OCI-LY7 (cell line): ENCODE measurements around the gene RBMS2. TPM values are rescaled to one million over a fixed set of nuclear protein-coding genes. Genes with fewer than 3 reads are reported as not detected.
A peak's percentile ranks its signal among the peaks of the same experiment; 100 is the strongest.

Source experiments
- BruUV-seq: library from RNA; stranded (reverse); fragments of 400-500 nt; replicated peaks from 2 replicates; lab custom pipeline; 2021; lab: Mats Ljungman, UMichigan
- CTCF ChIA-PET: fragments of 300-600 bp; sonication (Branson Sonifier 250); formaldehyde crosslinking; loops from one replicate; lab custom pipeline; 2022; ENCODE audit warnings: antibody characterized with exemption; ENCODE audit not compliant: unreplicated experiment; lab: Charles Lee
- POLR2A ChIA-PET: fragments of 300-600 bp; sonication (Branson Sonifier 250); formaldehyde crosslinking; loops from one replicate; lab custom pipeline; 2022; ENCODE audit warnings: antibody characterized with exemption; lab: Charles Lee
- DNase-seq: peaks from one replicate; pipeline ENCODE4 v3.0.0-alpha.2; 2015; ENCODE audit warnings: low spot score
- H2AFZ ChIP-seq: fragments of 200-600 bp; sonication (generic), shearing (Covaris generic); 2 replicates; pipeline ENCODE4 v1.6.1; 2014; ENCODE audit warnings: mild to moderate bottlenecking, antibody characterized with exemption, low read length, moderate library complexity
- H3K27ac ChIP-seq: fragments of 200-600 bp; sonication (generic); 2 replicates; pipeline ENCODE4 v1.5.1; 2014; ENCODE audit warnings: mixed run types, low read depth, mild to moderate bottlenecking, moderate library complexity, low read length, inconsistent platforms; ENCODE audit not compliant: poor library complexity, severe bottlenecking
- H3K36me3 ChIP-seq: fragments of 200-600 bp; sonication (generic); 2 replicates; pipeline ENCODE4 v1.6.1; 2014; ENCODE audit warnings: mild to moderate bottlenecking, antibody characterized with exemption, low read length, moderate library complexity, mixed read lengths; ENCODE audit not compliant: insufficient read depth
- H3K4me1 ChIP-seq: fragments of 200-600 bp; sonication (generic); 2 replicates; pipeline ENCODE4 v1.5.1; 2014; ENCODE audit warnings: mild to moderate bottlenecking, low read length; ENCODE audit not compliant: insufficient read depth, poor library complexity, severe bottlenecking
- H3K4me2 ChIP-seq: fragments of 200-600 bp; sonication (generic); 2 replicates; pipeline ENCODE4 v1.6.1; 2014; ENCODE audit warnings: mild to moderate bottlenecking, low read length
- H3K4me3 ChIP-seq: fragments of 200-600 bp; sonication (generic); 2 replicates; pipeline ENCODE4 v1.5.1; 2014; ENCODE audit warnings: mild to moderate bottlenecking, low read depth, low read length; ENCODE audit not compliant: poor library complexity, severe bottlenecking
- H3K79me2 ChIP-seq: fragments of 200-600 bp; sonication (generic); 2 replicates; pipeline ENCODE4 v1.6.1; 2016; ENCODE audit warnings: low read depth, mild to moderate bottlenecking, low read length, moderate library complexity, mixed read lengths; ENCODE audit not compliant: insufficient read depth
- H3K9me2 ChIP-seq: fragments of 200-600 bp; sonication (generic); 2 replicates; pipeline ENCODE4 v1.6.1; 2016; ENCODE audit warnings: mild to moderate bottlenecking, low read length, mixed read lengths; ENCODE audit not compliant: insufficient read depth
- H3K9me3 ChIP-seq: fragments of 200-600 bp; sonication (generic); 2 replicates; pipeline ENCODE4 v1.6.1; 2014; ENCODE audit warnings: mild to moderate bottlenecking, mixed run types, low read length, mixed read lengths
- H4K20me1 ChIP-seq: fragments of 200-600 bp; sonication (generic); 2 replicates; pipeline ENCODE4 v1.6.1; 2014; ENCODE audit warnings: mild to moderate bottlenecking, antibody characterized with exemption, low read length, moderate library complexity, mixed read lengths; ENCODE audit not compliant: insufficient read depth
- EZH2phosphoT487 ChIP-seq: fragments of 200-600 bp; sonication (generic); IDR thresholded peaks from 2 replicates; pipeline ENCODE4 v1.6.1; 2018; ENCODE audit warnings: low read depth, borderline replicate concordance, mild to moderate bottlenecking, mixed run types, antibody characterized with exemption, low read length, moderate library complexity, mixed read lengths
- intact Hi-C: fragments of 100-400 bp; cut with micrococcal nuclease; formaldehyde crosslinking; loops from one replicate; pipeline ENCODE4 v1.10.0; 2022; ENCODE audit not compliant: unreplicated experiment
- total RNA-seq, 2 experiments: library from RNA; depleted of rRNA in 1 of 2; stranded (reverse); fragments of >200 nt in 1 of 2; shearing (Covaris generic) in 1 of 2; gene quantifications; 2 replicates each; pipeline ENCODE4 v1.2.3, GENCODE V29; 2014 to 2022
- TF ChIP-seq, protein P1 (sequence below): fragments of 200-600 bp; sonication (generic); conservative IDR thresholded peaks from 2 replicates; pipeline ENCODE4 v1.5.1; 2014; ENCODE audit warnings: mild to moderate bottlenecking, antibody characterized with exemption, low read length, moderate library complexity, mixed read lengths

Gene RBMS2
- total RNA-seq, 2 experiments from 2014 or later = 0.27 to 0.32 TPM

- no peaks in the 10 kb centered on the region for H4K20me1 ChIP-seq
- peak overlapping the region; percentile 39; the same call in 1 of the 2 replicates for H3K4me2 ChIP-seq
- no peak overlapping the region for H3K4me3 ChIP-seq
- H2AFZ ChIP-seq = no peak overlapping the region
- H3K9me2 ChIP-seq = no peaks in the 10 kb centered on the region
- BruUV-seq = no TSS peak
- H3K79me2 ChIP-seq = no peaks in the 10 kb centered on the region
- H3K9me3 ChIP-seq = no peaks in the 10 kb centered on the region
- CTCF ChIA-PET = interaction anchor here (0.6 to 1.4 kb wide), 2 partner anchors 116 to 716 kb away, joined by 3 to 8 read pairs; no protein-coding TSS in a partner anchor
- DNase-seq = no peak
- no peak for TF ChIP-seq EZH2phosphoT487
- TF ChIP-seq, protein P1, sequence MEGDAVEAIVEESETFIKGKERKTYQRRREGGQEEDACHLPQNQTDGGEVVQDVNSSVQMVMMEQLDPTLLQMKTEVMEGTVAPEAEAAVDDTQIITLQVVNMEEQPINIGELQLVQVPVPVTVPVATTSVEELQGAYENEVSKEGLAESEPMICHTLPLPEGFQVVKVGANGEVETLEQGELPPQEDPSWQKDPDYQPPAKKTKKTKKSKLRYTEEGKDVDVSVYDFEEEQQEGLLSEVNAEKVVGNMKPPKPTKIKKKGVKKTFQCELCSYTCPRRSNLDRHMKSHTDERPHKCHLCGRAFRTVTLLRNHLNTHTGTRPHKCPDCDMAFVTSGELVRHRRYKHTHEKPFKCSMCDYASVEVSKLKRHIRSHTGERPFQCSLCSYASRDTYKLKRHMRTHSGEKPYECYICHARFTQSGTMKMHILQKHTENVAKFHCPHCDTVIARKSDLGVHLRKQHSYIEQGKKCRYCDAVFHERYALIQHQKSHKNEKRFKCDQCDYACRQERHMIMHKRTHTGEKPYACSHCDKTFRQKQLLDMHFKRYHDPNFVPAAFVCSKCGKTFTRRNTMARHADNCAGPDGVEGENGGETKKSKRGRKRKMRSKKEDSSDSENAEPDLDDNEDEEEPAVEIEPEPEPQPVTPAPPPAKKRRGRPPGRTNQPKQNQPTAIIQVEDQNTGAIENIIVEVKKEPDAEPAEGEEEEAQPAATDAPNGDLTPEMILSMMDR = no peak
- intact Hi-C loops = no loop called here
- H3K27ac ChIP-seq = no peak overlapping the region
- no peaks in the 10 kb centered on the region for H3K4me1 ChIP-seq
- no peaks in the 10 kb centered on the region for H3K36me3 ChIP-seq
- POLR2A ChIA-PET = interaction anchor here (0.6 to 1.3 kb wide), 9 partner anchors 9 to 665 kb away, joined by 3 to 9 read pairs (median 4); no protein-coding TSS in a partner anchor
Measured at GRCh38 chr12:56521209-56521589, 421 bp upstream of the RBMS2 start.

- TF ChIP-seq EZH2phosphoT487 = no peak
- TF ChIP-seq, protein P1 = no peak
- intact Hi-C loops = no loop called here
- ChIA-PET POLR2A (interaction anchor here (1.1 to 1.3 kb wide), 2 partner anchors 8 to 62 kb away, joined by 3 to 4 read pairs; no protein-coding TSS in a partner anchor), CTCF (no interaction called here)
- H4K20me1 ChIP-seq = no peaks in the 10 kb centered on the region
- no peaks in the 10 kb centered on the region for H3K79me2 ChIP-seq
- no peaks in the 10 kb centered on the region for H3K9me2 ChIP-seq
- H3K4me3 ChIP-seq = peak overlapping the region; percentile 44
- H3K27ac ChIP-seq = no peak overlapping the region
- H3K36me3 ChIP-seq = no peaks in the 10 kb centered on the region
- no TSS peak for BruUV-seq
- H3K9me3 ChIP-seq = no peaks in the 10 kb centered on the region
- no peaks in the 10 kb centered on the region for H3K4me1 ChIP-seq
- DNase-seq = no peak
- peak overlapping the region; percentile 68; the same call in 1 of the 2 replicates for H2AFZ ChIP-seq
- peak overlapping the region; percentile 39 for H3K4me2 ChIP-seq
Measured at GRCh38 chr12:56522411-56523193, 982 bp downstream of the RBMS2 start.

GRCh38 chr12:56528846-56529245, 7.2 kb downstream of the RBMS2 start:
- Histone ChIP-seq H3K79me2 (no peaks in the 10 kb centered on the region), H3K9me3 (no peaks in the 10 kb centered on the region), H2AFZ (no peak overlapping the region), H4K20me1 (no peaks in the 10 kb centered on the region), H3K36me3 (no peaks in the 10 kb centered on the region), H3K9me2 (no peaks in the 10 kb centered on the region), H3K4me1 (no peaks in the 10 kb centered on the region), H3K4me3 (no peak overlapping the region), H3K4me2 (no peak overlapping the region), H3K27ac (no peak overlapping the region)
- TF ChIP-seq EZH2phosphoT487 = no peak
- TF ChIP-seq, protein P1 = no peak
- POLR2A ChIA-PET = no interaction called here
- no peak for DNase-seq
- intact Hi-C loops = no loop called here
- no TSS peak for BruUV-seq
- CTCF ChIA-PET = no interaction called here
